HUES6 (cell line): Measurements from ENCODE around the gene ELFN1.
A peak's percentile ranks its signal among the peaks of the same experiment; 100 is the strongest.

ENCODE experiments used
- H3K27ac ChIP-seq: 2 replicates; pipeline ENCODE4 v1.7.0; 2013; ENCODE audit warnings: low read depth, mild to moderate bottlenecking, low read length, inconsistent platforms
- H3K27me3 ChIP-seq: 2 replicates; pipeline ENCODE4 v1.6.1; 2013; ENCODE audit warnings: low read length; ENCODE audit not compliant: control insufficient read depth, insufficient read depth
- H3K36me3 ChIP-seq: 2 replicates; pipeline ENCODE4 v1.6.1; 2013; ENCODE audit warnings: low read length; ENCODE audit not compliant: control insufficient read depth, insufficient read depth
- H3K4me1 ChIP-seq: 2 replicates; pipeline ENCODE4 v1.6.1; 2013; ENCODE audit warnings: low read length; ENCODE audit not compliant: control insufficient read depth, insufficient read depth
- H3K4me3 ChIP-seq: 2 replicates; pipeline ENCODE4 v1.5.1; 2013; ENCODE audit warnings: low read depth, low read length
- H3K9ac ChIP-seq: one replicate; pipeline ENCODE4 v1.6.1; 2013; ENCODE audit warnings: mild to moderate bottlenecking, low read length
- H3K9me3 ChIP-seq: 2 replicates; pipeline ENCODE4 v1.6.1; 2013; ENCODE audit warnings: low read depth, low read length; ENCODE audit not compliant: control insufficient read depth, insufficient read depth

ELFN1 gene

DNA sequence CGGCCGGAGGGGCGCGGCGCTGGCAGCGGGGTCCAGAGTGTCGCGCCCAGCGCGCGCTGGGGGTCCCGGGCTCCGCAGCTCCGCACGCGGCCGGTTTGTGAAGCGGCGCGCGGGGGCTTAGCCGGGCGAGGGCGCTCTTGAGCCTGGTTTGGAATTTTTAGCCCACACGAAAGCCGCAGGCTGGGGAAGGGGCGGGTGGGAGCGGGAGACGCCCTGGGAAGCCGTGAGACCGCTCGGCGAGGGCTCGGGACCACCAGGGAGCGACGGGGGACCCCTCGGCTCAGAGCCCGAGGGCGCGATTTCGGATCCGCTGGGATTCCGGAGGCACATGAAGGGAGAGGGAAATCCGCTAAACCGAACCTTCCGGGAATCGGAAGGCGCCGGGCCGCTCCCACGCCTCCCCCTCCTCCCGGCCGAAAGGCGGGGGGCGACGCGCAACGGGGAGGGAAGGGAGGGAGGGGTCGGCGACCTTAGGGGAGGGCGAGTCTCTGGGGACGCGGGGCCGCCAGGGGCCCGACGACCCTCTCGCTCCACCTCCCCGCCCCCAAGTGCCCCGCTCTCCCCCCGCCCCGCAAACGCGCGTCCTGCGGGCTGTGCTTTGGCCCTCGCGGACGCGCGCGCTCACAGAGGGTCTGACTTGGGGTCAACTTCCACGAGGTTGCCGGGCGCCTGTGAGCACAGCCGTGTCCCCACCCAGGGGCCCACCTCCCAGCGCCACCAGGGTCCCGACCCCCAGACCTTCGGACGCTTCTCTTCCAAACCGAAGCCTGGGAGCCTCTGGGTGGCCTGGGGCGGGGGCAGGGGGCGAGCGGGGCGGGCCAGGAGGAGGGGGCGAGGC, 5.1 kb upstream of the ELFN1 start:
- Histone ChIP-seq H3K4me3 (peak overlapping the region; percentile 66), H3K4me1 (peaks cover 13% of the 10 kb centered on the region), H3K9ac (peak overlapping the region; percentile 26), H3K27me3 (peaks cover 75% of the 10 kb centered on the region), H3K9me3 (no peaks in the 10 kb centered on the region), H3K36me3 (no peaks in the 10 kb centered on the region), H3K27ac (no peak overlapping the region)

DNA sequence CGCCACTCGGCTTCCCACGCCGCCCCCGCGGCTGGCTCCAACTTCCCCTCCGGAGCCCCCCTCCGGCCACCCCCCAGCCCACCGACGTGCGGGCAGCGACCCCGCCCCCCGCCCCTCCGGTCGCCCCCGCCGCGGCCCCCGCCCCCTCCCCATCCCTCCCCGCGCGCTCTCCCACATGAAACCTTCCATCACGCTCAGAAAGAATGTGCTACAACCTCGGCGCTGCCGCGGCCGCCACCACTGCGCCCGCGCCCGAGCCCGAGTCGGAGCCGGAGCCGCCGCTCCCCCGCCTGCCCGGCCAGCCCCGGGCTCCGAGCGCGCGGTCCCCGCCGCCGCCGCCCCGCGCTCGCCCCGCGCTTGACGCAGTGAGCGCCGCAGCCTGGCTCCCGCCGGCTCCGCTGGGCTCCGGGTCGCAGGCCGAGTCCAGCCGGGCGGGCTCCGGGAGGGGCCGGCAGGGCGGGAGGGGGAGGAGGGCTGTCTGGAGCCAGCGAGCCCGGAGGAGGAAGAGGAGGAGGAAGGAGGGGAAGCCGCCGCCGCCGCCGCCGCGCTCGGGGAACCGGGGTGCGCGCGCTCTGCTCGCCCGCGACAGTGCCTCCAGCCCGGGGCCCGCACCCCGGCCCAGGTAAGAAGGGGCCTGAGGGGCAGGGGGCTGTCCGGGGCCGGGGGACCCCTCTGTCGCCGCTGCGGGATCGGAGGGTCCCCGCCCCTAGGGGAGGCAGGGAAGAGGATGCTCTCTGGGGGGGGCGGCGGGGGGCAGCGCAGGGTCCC, 4.3 kb upstream of the ELFN1 start:
- Histone ChIP-seq H3K4me3 (peak overlapping the region; percentile 66), H3K9me3 (no peaks in the 10 kb centered on the region), H3K9ac (no peak overlapping the region), H3K36me3 (no peaks in the 10 kb centered on the region), H3K27ac (no peak overlapping the region), H3K4me1 (peaks cover 13% of the 10 kb centered on the region), H3K27me3 (peaks cover 81% of the 10 kb centered on the region)

DNA sequence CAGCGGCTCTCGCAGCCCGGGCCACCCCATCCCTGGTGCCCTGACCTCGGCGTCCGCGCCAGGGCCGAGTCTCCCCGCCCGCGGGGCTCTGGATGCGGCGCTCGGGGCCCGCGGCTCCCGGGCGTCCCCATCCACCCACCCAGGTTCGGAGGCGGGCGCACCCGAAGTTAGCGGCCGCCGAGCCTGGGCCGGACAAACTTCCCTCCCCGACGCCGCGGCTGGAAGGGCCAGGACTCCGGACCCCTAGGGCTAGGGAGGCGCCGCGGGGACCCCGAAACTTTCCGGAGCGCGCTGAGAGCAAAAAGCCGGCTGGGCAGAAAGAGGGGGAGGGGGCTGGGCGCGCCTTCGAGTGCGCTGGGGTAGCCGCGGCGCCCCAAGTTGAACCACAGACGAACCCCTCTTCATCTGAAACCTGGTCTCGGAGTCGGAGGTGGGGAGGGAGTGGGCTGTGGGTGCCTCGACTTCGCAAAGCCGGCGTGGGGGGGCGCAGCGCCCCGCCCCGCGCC, 3.7 kb upstream of the ELFN1 start:
- Histone ChIP-seq H3K4me1 (peaks cover 13% of the 10 kb centered on the region), H3K36me3 (no peaks in the 10 kb centered on the region), H3K27me3 (peaks cover 86% of the 10 kb centered on the region), H3K9me3 (no peaks in the 10 kb centered on the region), H3K9ac (peak overlapping the region; percentile 39), H3K27ac (no peak overlapping the region), H3K4me3 (peak overlapping the region; percentile 64)

DNA sequence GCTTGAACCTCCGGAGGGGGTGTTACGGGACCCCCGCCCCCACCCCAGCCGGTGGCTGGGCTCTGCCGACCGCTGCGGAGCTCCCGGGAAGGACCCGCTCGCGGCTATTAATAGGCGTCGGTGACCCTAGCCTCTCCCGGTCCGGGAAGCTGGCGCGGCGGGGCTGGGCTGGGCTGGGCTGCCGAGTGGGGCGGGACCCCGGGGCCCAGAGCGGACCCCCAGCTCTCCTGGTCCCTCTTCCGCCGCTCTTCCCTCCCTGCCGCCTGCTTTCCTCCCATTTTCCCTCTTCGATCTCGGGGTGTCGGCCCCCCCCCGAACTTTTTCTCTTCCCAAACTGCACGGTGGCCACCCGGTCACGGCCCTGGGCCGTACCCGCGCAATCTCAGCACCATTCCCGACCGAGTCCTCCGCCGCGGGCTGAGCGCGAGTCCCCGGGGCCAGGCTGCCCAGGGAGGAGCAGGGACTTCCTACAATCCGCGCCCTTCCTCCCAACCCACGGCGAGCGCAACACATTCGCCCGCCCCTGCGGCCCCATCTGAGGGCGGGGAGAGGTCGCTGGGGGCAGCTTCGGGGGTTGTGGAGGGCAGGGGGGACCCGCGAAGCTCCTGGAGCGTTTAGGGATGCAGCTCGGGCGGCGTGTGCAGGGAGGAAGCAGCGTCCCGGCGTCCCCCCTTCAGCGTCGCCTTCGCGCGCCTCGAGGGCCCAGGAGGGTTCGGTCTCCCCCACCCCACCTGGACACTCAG, 3.1 kb upstream of the ELFN1 start:
- peaks cover 88% of the 10 kb centered on the region for H3K27me3 ChIP-seq
- H3K4me1 ChIP-seq = peaks cover 13% of the 10 kb centered on the region
- H3K36me3 ChIP-seq = no peaks in the 10 kb centered on the region
- H3K9ac ChIP-seq = peak overlapping the region; percentile 67
- H3K4me3 ChIP-seq = peak overlapping the region; percentile 64
- no peak overlapping the region for H3K27ac ChIP-seq
- no peaks in the 10 kb centered on the region for H3K9me3 ChIP-seq

DNA sequence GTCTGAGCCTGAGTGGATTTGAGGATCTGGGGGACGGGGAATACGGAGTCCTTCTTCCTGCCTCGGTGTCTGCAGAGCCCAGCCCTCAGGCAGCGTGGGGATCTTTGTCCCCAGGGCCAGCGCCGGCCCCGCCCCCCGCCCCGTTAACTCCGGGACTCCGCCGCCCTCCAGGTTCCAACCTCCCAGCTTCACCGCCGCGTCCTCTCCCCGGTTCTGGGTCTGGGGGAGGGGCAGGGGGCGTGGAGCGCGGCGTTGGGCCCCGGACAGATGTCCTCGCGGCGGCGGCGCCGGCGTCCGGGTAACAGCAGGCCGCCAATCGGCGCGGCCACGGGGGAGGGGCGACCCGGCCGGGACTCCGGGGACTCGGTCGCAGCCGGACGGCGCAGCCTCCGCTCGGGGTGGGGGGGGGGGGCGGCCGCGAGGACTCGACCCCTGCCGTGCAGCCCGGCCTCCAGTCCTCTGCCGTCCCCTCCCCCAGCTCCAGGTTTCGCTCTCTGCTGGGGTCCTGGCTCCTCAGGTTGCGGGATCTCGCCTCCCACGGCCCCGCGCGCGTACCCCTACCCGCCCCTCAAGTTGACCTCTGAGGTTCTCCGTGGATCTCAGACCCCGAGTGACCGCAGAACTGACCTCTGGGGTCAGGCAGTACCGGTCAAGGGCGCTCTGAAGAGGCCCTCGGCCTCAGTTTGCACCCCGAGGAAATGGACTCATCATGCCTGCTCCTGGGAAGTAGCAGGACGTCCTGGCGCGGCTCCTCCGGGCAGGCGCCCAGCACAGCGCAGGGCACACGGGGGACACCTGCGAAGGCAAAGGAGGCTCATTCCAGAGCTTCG, 2.3 kb upstream of the ELFN1 start:
- H3K4me3 ChIP-seq = peak overlapping the region; percentile 64
- H3K9me3 ChIP-seq = no peaks in the 10 kb centered on the region
- peaks cover 13% of the 10 kb centered on the region for H3K4me1 ChIP-seq
- peaks cover 83% of the 10 kb centered on the region for H3K27me3 ChIP-seq
- H3K9ac ChIP-seq = peak overlapping the region; percentile 67
- H3K27ac ChIP-seq = no peak overlapping the region
- H3K36me3 ChIP-seq = no peaks in the 10 kb centered on the region

DNA sequence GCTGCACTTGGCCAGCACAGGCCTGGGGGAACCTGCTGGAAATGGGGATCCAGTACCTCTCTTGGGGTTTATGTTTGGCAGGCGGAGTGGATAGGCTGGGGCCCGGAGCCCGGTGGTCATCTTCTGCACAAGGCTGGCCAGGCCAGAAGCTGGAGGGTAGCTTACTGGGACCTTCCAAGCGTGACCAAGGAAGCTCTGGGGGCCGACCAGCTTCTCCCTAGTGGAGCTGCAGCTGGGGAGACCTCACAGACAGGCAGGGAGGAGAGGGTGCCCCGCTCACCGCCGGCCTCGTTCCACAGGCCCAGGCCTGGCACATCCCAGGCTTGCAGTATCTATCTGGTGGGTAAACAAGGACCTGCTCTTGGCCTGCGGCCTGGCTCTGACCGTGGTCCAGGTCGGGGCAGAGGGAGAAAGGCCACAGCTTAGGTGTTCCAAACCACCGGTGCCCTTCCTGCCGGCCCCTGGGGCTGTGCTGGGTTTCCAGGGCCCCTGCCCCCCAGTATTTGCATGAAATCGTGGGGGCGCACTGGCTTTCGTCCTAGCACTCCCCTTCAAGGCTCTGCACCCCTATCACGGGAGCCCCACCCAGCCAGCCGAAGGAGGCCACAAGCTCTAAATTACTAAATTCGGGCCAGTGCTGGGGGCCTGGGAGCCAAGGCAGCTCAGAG, 1.5 kb upstream of the ELFN1 start:
- Histone ChIP-seq H3K4me3 (peak overlapping the region; percentile 64), H3K27ac (no peak overlapping the region), H3K36me3 (no peaks in the 10 kb centered on the region), H3K4me1 (peaks cover 13% of the 10 kb centered on the region), H3K9me3 (no peaks in the 10 kb centered on the region), H3K27me3 (peaks cover 76% of the 10 kb centered on the region), H3K9ac (peak overlapping the region; percentile 50)

DNA sequence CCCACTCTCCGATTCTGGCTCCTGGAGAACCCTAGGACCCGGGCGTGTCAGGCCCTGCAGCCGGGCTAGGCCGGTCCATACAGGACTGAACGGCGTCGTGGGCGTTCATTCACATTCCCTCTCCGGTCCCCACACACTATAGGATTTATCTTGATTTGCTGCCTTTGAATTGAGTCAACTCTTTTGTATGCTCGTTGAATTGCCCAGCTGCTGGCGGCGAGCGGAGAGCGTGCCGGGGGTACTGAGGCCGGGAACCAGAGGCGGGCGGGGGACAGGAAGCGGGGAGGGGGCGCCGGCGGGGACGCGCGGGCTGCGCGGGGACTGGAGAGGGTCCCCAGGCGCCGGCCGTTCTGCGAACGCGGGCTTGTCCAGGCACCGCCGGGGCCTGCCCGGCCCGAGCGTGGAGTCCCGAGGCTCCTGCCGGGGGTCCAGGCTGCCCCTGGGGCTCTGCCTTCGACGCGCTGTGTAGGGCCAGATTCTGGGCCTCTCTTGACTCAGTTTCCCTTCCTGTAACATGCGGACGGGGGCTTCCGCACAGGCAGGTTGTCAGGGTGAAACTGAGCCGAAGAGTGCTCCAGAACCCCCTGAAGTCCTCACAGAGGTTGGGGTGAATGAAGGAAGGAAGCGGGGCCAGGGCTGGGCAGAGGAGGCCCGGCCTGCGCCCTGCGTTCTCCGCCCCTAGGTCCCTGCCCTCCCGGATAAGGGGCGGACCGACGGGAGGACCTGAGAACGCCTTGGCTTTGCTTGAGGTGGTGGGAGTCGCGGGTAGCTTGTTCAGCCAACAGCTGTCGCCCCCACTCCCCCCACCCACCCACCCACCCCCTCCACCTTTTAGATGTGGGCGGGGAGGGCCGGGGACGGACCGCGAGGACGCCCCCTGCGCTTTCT, 769 bp upstream of the ELFN1 start:
- Histone ChIP-seq H3K36me3 (no peaks in the 10 kb centered on the region), H3K4me3 (peak overlapping the region; percentile 73), H3K27me3 (peaks cover 68% of the 10 kb centered on the region), H3K9me3 (no peaks in the 10 kb centered on the region), H3K4me1 (peaks cover 13% of the 10 kb centered on the region), H3K9ac (peak overlapping the region; percentile 61), H3K27ac (no peak overlapping the region)

DNA sequence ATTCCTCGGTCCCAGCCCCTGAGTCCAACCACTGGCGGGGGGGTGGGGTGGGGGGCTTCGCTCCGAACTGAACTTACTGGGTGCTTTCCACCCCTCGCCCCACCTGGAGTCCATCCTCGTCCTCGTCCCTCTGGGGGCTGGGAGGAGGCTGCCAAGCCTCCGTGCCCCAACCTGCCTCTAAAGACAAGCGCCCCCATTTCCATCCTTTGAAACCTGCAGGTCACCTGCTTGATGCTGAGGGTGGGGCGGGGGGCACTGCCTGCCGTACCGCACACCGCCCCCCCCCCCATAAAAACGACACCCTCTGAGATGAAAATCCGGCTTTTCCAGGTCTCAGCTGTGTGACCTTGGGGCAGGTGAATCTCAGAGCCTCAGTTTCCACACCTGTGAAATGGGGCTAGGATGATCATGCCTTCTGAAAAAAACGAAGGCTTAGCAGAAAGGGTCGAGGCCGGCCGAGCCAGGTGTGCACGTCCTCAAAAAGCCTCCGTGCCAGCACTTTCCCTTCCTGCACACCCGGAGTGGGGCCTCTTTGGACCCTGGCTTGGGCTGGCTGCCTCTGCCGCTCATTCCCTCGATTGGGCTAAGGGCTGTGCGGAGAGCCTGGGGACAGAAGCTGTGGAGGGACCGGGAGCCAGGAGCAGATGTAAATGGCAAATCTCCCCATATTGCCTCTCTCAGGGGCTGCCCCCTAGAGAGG, 967 bp downstream of the ELFN1 start:
- Histone ChIP-seq H3K36me3 (no peaks in the 10 kb centered on the region), H3K9me3 (no peaks in the 10 kb centered on the region), H3K27ac (no peak overlapping the region), H3K27me3 (peaks cover 56% of the 10 kb centered on the region), H3K4me1 (peaks cover 13% of the 10 kb centered on the region), H3K9ac (no peak overlapping the region), H3K4me3 (peak overlapping the region; percentile 73)
